Measurements from ENCODE around the gene KNDC1.
A peak's percentile ranks its signal among the peaks of the same experiment; 100 is the strongest.

The KNDC1 gene

GRCh38 chr10:133158756-133159610 is 1.0 kb upstream of the KNDC1 start (continued):
- no peak for TF ChIP-seq ZNF155 (tag by site-specific recombination; IDR thresholded peaks at IDR 0.05)
- TF ChIP-seq ZIC2 (tag by site-specific recombination; IDR thresholded peaks at IDR 0.05): peak; percentile 77
- TF ChIP-seq GLIS2 (tag by site-specific recombination; IDR thresholded peaks at IDR 0.05): peak; percentile 56; the same call in 1 of the 2 replicates
- peak; percentile 44; the same call in 1 of the 2 replicates for TF ChIP-seq ZBTB20 (tag by site-specific recombination; IDR thresholded peaks at IDR 0.05)
- peak; percentile 58; the same call in 1 of the 2 replicates for TF ChIP-seq ZNF600 (tag by site-specific recombination; IDR thresholded peaks at IDR 0.05)
- TF ChIP-seq PRDM2 (tag by site-specific recombination; IDR thresholded peaks at IDR 0.05; ENCODE audit: borderline replicate concordance): no peak
- TF ChIP-seq ZSCAN5A (tag by site-specific recombination; IDR thresholded peaks at IDR 0.05): no peak
- TF ChIP-seq, protein P1, sequence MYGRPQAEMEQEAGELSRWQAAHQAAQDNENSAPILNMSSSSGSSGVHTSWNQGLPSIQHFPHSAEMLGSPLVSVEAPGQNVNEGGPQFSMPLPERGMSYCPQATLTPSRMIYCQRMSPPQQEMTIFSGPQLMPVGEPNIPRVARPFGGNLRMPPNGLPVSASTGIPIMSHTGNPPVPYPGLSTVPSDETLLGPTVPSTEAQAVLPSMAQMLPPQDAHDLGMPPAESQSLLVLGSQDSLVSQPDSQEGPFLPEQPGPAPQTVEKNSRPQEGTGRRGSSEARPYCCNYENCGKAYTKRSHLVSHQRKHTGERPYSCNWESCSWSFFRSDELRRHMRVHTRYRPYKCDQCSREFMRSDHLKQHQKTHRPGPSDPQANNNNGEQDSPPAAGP (tag by site-specific recombination; IDR thresholded peaks at IDR 0.05): no peak
- peak; percentile 100 for TF ChIP-seq ZNF692 (tag by site-specific recombination; IDR thresholded peaks at IDR 0.05)
- no peak for TF ChIP-seq ZNF658 (tag by site-specific recombination; IDR thresholded peaks at IDR 0.05)
- no peak for TF ChIP-seq ZNF157 (tag by site-specific recombination; IDR thresholded peaks at IDR 0.05)
- TF ChIP-seq ZNF426 (tag by site-specific recombination; IDR thresholded peaks at IDR 0.05): no peak
- no peak for TF ChIP-seq HOXC10 (CRISPR knock-in tag; IDR thresholded peaks at IDR 0.05)
- TF ChIP-seq GLIS1 (tag by site-specific recombination; IDR thresholded peaks at IDR 0.05): peak; percentile 82
- TF ChIP-seq BCL11B (tag by site-specific recombination; IDR thresholded peaks at IDR 0.05; ENCODE audit: low read depth): no peak
- TF ChIP-seq TSHZ1 (tag by site-specific recombination; IDR thresholded peaks at IDR 0.05; ENCODE audit: borderline replicate concordance): no peak
- TF ChIP-seq YY2 (tag by site-specific recombination; IDR thresholded peaks at IDR 0.05): no peak
- TF ChIP-seq EGR2 (tag by site-specific recombination; IDR thresholded peaks at IDR 0.05; ENCODE audit: low read depth): peak; percentile 45; the same call in 1 of the 2 replicates
- TF ChIP-seq, protein P2, sequence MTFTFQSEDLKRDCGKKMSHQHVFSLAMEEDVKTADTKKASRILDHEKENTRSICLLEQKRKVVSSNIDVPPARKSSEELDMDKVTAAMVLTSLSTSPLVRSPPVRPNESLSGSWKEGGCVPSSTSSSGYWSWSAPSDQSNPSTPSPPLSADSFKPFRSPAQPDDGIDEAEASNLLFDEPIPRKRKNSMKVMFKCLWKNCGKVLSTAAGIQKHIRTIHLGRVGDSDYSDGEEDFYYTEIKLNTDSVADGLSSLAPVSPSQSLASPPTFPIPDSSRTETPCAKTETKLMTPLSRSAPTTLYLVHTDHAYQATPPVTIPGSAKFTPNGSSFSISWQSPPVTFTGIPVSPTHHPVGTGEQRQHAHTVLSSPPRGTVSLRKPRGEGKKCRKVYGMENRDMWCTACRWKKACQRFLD (tag by site-specific recombination; IDR thresholded peaks at IDR 0.05): no peak
- TF ChIP-seq ZBTB8A (tag by site-specific recombination; IDR thresholded peaks at IDR 0.05): peak; percentile 62
- no peak for TF ChIP-seq PRDM4 (tag by site-specific recombination; IDR thresholded peaks at IDR 0.05)
